ENCODE measurements around the gene TRIM65. TPM values are rescaled to one million over a fixed set of nuclear protein-coding genes. Genes with fewer than 3 reads are reported as not detected.
"Not testable (repeated sequence)": the region's sequence is repeated elsewhere in the genome, so short reads cannot be mapped to it uniquely, and the experiment has no call there.

The TRIM65 gene
- total and polyA plus RNA-seq, 2 experiments from 2014 or later = 13.8 to 54.0 TPM

DNA sequence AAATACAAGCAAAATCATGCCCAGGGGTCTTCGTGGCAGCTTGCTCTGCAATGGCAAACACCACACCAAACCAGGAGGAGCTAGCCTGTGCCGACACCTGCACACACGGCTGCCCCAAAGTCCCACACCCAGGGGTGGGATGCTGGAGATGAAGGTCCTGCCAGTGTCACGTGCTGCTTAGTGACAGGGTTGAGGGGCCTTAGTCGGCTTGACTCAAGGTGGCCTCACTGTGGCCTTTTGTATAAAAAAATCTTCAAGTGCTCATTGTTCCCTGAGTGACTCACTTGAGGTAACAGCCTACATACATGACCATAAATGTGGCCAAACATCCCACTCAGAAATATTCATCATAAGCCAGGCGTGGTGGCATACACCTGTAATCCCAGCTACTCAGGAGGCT, 7.3 kb downstream of the TRIM65 start:
- Mint-ChIP-seq H3K27me3 (ENCODE audit: insufficient read depth, low read depth, poor library complexity) (peaks cover 14% of the 10 kb centered on the region), H3K27ac (no peak overlapping the region; the same call in 1 of the 2 replicates), H3K4me3 (no peak overlapping the region), H3K9me3 (no peaks in the 10 kb centered on the region), H3K36me3 (ENCODE audit: low read depth) (peaks cover 21% of the 10 kb centered on the region), H3K4me1 (peaks cover 8% of the 10 kb centered on the region)
- H2AFZ ChIP-seq = no peak overlapping the region
- H4K20me1 ChIP-seq (replicated peaks; ENCODE audit: insufficient read depth) = no peaks in the 10 kb centered on the region; the same call in 1 of the 2 replicates
- no peak for ATAC-seq
- no peaks in the 10 kb centered on the region for H3K27me3 ChIP-seq (ENCODE audit: insufficient read depth)
- no peaks in the 10 kb centered on the region for H3K9me2 ChIP-seq (ENCODE audit: insufficient read depth)
- peaks cover 3% of the 10 kb centered on the region; the same call in 1 of the 2 replicates for H3K4me1 ChIP-seq (ENCODE audit: insufficient read depth)
- TF ChIP-seq JUNB (IDR thresholded peaks at IDR 0.05; ENCODE audit: unreplicated experiment) = no peak
- no peak for TF ChIP-seq EZH2phosphoT487 (IDR thresholded peaks at IDR 0.05; ENCODE audit: unreplicated experiment)
- TF ChIP-seq STAT1 (IDR thresholded peaks at IDR 0.05; ENCODE audit: unreplicated experiment) = no peak
- TF ChIP-seq CREB1 (CRISPR knock-in tag; IDR thresholded peaks at IDR 0.05; ENCODE audit: low read depth) = no peak
- TF ChIP-seq ZNF114 (CRISPR knock-in tag; IDR thresholded peaks at IDR 0.05) = no peak
- TF ChIP-seq, protein P1, sequence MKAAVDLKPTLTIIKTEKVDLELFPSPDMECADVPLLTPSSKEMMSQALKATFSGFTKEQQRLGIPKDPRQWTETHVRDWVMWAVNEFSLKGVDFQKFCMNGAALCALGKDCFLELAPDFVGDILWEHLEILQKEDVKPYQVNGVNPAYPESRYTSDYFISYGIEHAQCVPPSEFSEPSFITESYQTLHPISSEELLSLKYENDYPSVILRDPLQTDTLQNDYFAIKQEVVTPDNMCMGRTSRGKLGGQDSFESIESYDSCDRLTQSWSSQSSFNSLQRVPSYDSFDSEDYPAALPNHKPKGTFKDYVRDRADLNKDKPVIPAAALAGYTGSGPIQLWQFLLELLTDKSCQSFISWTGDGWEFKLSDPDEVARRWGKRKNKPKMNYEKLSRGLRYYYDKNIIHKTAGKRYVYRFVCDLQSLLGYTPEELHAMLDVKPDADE (IDR thresholded peaks at IDR 0.05) = no peak
- H3K4me3 ChIP-seq = no peak overlapping the region
- H3K36me3 ChIP-seq (ENCODE audit: insufficient read depth) = no peaks in the 10 kb centered on the region
- H3K4me2 ChIP-seq = no peak overlapping the region
- peaks cover 10% of the 10 kb centered on the region; the same call in 1 of the 2 replicates for H3F3A ChIP-seq (replicated peaks; ENCODE audit: low read depth)
- H3K27ac ChIP-seq (ENCODE audit: low read depth) = peak overlapping the region; percentile 19; the same call in 1 of the 2 replicates
- 0 out of 2 replicates have a peak, but pooled peaks cover 3% of the 10 kb centered on the region for H3K79me2 ChIP-seq (replicated peaks; ENCODE audit: insufficient read depth)
- no peak for DNase-seq (ENCODE audit: low spot score)

DNA sequence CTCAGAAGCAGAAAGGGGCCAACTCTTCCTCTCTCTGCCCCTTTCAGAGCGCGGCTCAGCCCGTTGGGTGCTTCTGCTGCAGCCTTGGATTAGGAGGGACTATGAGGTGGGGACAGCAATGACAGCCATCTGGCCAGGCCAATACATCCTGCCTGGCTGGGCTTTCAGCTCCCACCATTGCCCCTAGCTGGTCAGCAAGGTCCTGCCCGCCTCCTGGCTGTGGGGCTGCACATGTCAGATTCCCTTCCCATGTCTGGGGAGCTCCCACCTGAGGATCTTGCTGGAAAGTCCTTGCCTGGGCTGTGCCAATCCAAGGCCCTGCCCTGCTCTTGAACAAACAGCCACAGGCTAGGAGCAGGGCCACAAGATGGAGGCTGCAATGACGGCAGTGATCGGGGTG, 8.3 kb downstream of the TRIM65 start:
- Mint-ChIP-seq H3K4me3 (no peak overlapping the region), H3K36me3 (ENCODE audit: low read depth) (peaks cover 17% of the 10 kb centered on the region), H3K27me3 (ENCODE audit: insufficient read depth, low read depth, poor library complexity) (peaks cover 17% of the 10 kb centered on the region), H3K4me1 (no peaks in the 10 kb centered on the region), H3K9me3 (no peaks in the 10 kb centered on the region), H3K27ac (no peak overlapping the region)
- Histone ChIP-seq H2AFZ (no peak overlapping the region), H3K4me1 (ENCODE audit: insufficient read depth) (no peaks in the 10 kb centered on the region), H3K9me2 (ENCODE audit: insufficient read depth) (no peaks in the 10 kb centered on the region), H3K4me2 (no peak overlapping the region), H4K20me1 (replicated peaks; ENCODE audit: insufficient read depth) (no peaks in the 10 kb centered on the region), H3K4me3 (no peak overlapping the region), H3K79me2 (replicated peaks; ENCODE audit: insufficient read depth) (no peaks in the 10 kb centered on the region), H3K36me3 (ENCODE audit: insufficient read depth) (no peaks in the 10 kb centered on the region), H3K27ac (ENCODE audit: low read depth) (no peak overlapping the region; the same call in 1 of the 2 replicates), H3F3A (replicated peaks; ENCODE audit: low read depth) (peaks cover 10% of the 10 kb centered on the region; the same call in 1 of the 2 replicates), H3K27me3 (ENCODE audit: insufficient read depth) (no peaks in the 10 kb centered on the region)
- DNase-seq (ENCODE audit: low spot score) = peak; percentile 41
- peak; percentile 22; the same call in 1 of the 3 replicates for ATAC-seq
- no peak for TF ChIP-seq ZNF114 (CRISPR knock-in tag; IDR thresholded peaks at IDR 0.05)
- TF ChIP-seq, protein P2, sequence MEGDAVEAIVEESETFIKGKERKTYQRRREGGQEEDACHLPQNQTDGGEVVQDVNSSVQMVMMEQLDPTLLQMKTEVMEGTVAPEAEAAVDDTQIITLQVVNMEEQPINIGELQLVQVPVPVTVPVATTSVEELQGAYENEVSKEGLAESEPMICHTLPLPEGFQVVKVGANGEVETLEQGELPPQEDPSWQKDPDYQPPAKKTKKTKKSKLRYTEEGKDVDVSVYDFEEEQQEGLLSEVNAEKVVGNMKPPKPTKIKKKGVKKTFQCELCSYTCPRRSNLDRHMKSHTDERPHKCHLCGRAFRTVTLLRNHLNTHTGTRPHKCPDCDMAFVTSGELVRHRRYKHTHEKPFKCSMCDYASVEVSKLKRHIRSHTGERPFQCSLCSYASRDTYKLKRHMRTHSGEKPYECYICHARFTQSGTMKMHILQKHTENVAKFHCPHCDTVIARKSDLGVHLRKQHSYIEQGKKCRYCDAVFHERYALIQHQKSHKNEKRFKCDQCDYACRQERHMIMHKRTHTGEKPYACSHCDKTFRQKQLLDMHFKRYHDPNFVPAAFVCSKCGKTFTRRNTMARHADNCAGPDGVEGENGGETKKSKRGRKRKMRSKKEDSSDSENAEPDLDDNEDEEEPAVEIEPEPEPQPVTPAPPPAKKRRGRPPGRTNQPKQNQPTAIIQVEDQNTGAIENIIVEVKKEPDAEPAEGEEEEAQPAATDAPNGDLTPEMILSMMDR (conservative IDR thresholded peaks at IDR 0.05; ENCODE audit: low read depth in 2 of 2) = peak in 1 of 2 experiments; percentile 18; a peak in 1 of 4 replicates

DNA sequence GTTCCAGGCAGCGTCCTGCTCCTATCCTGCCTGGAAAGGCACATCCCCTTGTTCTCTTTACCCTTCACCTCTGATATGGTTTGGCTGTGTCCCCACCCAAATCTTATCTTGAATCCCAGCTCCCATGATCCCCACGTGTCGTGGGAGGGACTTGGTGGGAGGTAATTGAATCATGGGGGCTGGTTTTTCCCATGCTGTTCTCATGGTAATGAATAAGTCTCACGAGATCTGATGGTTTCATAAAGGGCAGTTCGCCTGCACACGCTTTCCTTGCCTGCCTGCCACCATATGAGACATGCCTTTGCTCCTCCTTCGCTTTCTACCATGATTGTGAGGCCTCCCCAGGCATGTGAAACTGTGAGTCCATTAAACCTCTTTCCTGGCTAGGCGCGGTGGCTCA, 10.9 kb downstream of the TRIM65 start:
- Mint-ChIP-seq H3K36me3 (ENCODE audit: low read depth) (peaks cover 14% of the 10 kb centered on the region), H3K27me3 (ENCODE audit: insufficient read depth, low read depth, poor library complexity) (peaks cover 13% of the 10 kb centered on the region)
- H3K36me3 ChIP-seq (ENCODE audit: insufficient read depth); H2AFZ ChIP-seq; H3K9me3 Mint-ChIP-seq; H4K20me1 ChIP-seq (replicated peaks; ENCODE audit: insufficient read depth); ATAC-seq; H3K4me1 Mint-ChIP-seq; H3K27ac Mint-ChIP-seq; H3K4me1 ChIP-seq (ENCODE audit: insufficient read depth); H3K4me3 Mint-ChIP-seq; DNase-seq (ENCODE audit: low spot score); H3K9me2 ChIP-seq (ENCODE audit: insufficient read depth); H3K79me2 ChIP-seq (replicated peaks; ENCODE audit: insufficient read depth); H3K4me3 ChIP-seq; H3K27ac ChIP-seq (ENCODE audit: low read depth); H3K4me2 ChIP-seq; H3K27me3 ChIP-seq (ENCODE audit: insufficient read depth): not testable (repeated sequence)
- peaks cover 10% of the 10 kb centered on the region; the same call in 1 of the 2 replicates for H3F3A ChIP-seq (replicated peaks; ENCODE audit: low read depth)
